HG03432 (cell line): ENCODE results near the gene ADGRG6.
"Not testable (repeated sequence)": the region's sequence is repeated elsewhere in the genome, so short reads cannot be mapped to it uniquely, and the experiment has no call there.

Experiments used
- ATAC-seq: cut with Tn5 transposase; IDR thresholded peaks from one replicate; pipeline ENCODE4 v1.9.1; 2021; ENCODE audit warnings: mild to moderate bottlenecking, moderate library complexity; ENCODE audit not compliant: unreplicated experiment

The ADGRG6 gene

DNA sequence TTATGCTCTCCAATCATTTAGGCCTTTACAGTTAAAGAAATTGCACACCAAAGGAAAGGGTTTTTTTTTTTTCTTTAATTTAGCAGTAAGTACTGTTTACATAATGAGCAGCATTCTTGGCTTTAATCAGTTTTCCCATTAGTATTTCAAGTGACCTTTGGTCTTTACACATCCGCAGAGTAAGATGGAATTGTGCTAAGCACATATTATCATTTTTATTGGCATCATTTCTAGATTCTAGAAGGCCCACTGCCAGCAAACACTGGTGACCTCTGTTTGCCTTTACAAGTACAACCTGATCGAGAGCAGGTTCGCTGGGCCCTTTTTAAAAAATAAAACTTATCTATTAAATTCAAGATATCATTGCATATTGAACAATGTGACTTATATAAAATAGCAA lies 104.3 kb downstream of the ADGRG6 start:
- no peak for ATAC-seq

- no peak for ATAC-seq
Observed at GRCh38 chr6:142407685-142408273, 106.0 kb downstream of the ADGRG6 start.

DNA sequence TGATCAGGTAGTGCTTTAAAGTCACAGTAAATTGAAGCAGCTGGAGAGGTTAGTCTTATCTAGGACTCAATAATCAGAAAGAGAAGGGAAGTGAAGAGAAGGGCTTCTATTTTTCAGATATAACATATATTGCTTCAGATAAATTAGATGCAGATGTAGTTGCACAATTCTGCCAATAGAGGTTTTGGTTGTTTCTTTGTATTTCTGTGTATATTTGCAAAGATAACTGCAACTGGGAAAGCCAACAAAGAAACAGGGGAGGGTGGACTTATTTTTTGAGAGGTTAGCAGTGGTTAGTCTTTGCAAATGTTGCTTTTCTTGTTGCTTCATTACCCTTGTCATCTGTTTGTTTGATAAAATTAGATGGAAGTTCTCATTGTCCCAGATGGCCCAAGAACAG lies 106.6 kb downstream of the ADGRG6 start:
- no peak for ATAC-seq

DNA sequence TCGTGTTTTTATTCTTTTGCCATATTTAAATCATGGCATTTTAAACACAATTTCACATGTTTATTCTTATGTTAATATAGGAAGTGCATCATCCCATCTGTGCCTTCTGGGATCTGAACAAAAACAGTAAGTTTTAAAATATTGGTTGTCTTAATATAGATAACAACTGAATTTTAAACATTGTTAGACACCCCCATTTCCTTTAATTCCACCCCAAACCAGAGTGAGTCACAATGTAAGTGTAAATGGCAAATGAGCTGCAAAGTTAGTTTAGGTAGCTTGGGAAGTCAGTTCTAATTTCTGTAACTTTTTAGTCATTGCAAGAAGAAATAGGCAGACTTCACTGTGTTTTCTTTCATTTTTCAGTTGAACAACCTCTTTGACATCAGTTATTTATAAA lies 108.0 kb downstream of the ADGRG6 start:
- no peak for ATAC-seq

- no peak for ATAC-seq
Observed at GRCh38 chr6:142411145-142411544, 109.3 kb downstream of the ADGRG6 start.

DNA sequence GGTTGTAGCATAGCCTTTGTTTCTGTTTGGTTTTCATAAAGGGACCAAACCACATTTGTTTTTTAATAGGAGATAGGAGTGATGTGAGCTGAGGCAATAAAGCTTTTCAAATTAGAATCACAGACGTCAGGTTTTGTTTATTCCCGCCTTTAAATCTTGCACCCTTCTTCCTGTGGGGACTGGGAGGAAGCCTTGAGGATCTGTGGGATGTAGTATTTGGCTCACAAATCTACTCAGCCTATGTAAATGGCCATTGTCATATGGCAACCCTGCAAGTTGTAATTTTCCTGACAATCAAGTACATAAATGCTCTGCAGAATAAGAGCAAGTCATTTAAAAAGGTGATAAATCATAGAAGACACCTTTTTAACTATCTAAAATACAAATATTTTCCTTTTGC lies 110.4 kb downstream of the ADGRG6 start:
- ATAC-seq: no peak

DNA sequence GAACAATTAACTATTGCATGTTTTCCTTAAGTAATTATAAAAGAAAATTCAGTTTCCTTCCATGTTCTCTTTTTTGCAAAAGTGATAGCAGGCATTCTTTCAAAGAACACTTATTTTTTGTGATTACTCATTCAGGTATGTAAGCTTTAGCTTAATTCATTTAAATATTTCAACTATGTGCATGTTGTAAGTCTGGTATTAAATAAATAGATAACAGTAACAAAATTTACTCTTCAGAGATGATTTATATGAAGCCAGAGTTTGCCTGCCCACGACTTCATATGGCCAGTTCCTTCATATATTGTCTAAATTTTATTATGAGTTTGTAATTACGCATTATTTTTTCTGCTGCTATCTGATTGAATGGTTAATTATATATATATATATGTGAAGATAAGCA lies 110.9 kb downstream of the ADGRG6 start:
- no peak for ATAC-seq

GRCh38 chr6:142413111-142413510 lies 111.3 kb downstream of the ADGRG6 start:
- ATAC-seq: no peak

DNA sequence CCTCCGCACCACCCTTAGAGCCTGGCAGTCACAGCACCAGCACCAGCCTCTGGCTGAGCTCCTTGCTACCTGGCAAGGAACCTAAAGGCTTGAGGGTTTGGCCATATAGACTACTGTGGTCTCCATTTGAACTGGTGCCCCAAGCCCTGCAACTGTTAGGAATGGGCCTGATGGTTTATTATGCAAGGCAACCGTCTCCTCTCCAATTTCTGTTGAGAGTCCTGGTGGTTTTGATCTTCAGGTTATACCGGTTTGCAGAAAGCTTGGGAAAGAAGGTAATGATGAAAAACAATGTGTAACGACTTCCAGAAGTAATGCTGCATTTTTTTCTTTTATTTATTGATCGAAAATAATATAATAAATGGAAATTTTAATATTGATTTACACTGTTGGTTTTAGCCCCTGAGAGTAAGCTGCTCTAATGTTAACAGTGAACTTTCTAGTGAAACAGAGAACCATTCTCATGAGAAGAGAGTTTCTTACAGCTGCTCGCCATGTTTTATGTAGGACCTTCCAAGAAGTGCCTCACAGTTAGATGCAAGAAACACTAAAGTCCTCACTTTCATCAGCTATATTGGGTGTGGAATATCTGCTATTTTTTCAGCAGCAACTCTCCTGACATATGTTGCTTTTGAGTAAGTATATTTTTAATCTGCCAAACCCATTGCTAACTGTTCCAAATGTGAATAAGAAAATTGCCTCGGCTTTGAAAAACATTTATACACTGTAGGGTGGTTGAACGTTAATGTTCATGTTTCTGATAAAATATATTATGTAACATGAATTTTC lies 112.8 kb downstream of the ADGRG6 start:
- no peak for ATAC-seq

DNA sequence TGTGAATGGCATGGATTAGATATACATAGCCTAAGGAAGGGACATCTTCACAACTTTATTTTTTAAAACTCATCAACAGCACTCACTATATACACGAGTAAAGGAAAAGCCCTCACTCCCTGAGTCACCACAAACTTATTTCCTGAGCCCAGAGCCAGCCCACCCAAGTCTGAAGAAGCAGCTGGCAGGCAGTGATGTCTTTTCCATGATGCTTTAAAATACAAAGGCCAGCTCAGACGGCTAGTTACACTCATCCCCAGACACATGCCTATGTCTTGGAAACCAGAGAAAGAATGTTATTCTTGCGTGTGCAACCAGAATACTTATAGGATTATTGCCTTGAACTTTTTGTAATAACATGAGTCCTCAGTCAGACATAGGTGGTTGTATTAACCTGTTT lies 114.4 kb downstream of the ADGRG6 start:
- no peak for ATAC-seq

DNA sequence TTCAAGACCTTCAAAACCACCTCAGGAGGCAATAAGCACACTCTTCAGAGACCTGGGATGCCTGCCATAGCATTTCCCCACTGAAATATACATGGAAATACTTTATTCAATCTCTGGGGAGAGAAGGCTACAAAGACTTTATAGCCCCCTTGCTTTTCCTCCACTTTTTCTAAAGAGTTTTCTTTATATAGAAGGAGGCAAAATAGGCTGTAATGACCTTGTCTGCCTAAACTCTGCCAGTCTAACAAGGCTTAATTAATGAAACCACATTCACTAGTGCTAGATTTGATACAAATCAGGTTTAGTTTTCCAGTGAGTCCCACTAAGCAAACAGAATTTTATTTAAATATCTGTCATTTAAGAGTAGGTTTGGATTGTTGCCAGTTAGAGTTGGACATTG lies 114.9 kb downstream of the ADGRG6 start:
- no peak for ATAC-seq

DNA sequence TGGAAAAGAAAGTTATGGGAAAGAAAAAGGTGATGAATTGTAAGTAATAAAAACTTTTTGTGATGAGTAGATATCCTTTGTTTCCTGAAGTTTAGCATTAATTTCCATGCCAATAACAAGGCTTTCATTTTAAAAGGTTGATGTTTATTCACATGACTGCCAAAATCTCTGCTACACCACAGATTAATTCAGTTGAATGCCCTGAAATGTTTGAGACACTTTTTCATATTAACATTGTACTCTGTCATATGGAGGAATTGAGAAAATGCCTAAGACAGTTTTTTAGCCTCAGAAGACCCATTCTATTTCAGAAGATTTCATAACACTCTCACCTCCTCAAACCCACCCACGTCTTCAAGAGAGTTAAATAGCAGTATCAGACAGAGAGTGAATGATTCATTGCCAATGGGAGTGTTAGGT lies 115.5 kb downstream of the ADGRG6 start:
- no peak for ATAC-seq

DNA sequence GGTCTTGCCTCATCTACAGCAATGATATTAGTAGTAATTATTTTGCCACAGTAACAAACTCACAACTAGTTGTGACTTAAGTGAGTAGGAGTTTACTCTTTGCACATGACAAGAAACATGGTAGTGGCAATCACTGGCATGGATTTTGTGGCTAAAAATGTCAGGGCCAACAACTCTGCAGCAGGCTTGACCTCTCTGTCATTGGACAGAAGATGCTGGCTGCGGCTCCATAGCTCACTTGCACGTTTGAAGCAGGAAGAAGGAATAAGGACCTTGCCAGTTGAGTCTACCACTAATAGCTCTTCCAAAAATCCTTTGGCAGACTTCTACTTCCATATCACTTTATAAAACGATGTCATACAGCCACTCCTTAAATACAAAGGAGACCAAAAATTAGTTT lies 117.3 kb downstream of the ADGRG6 start:
- ATAC-seq: no peak

GRCh38 chr6:142420802-142421201 lies 119.0 kb downstream of the ADGRG6 start:
- no peak for ATAC-seq

GRCh38 chr6:142421285-142422117 lies 119.7 kb downstream of the ADGRG6 start:
- no peak for ATAC-seq

DNA sequence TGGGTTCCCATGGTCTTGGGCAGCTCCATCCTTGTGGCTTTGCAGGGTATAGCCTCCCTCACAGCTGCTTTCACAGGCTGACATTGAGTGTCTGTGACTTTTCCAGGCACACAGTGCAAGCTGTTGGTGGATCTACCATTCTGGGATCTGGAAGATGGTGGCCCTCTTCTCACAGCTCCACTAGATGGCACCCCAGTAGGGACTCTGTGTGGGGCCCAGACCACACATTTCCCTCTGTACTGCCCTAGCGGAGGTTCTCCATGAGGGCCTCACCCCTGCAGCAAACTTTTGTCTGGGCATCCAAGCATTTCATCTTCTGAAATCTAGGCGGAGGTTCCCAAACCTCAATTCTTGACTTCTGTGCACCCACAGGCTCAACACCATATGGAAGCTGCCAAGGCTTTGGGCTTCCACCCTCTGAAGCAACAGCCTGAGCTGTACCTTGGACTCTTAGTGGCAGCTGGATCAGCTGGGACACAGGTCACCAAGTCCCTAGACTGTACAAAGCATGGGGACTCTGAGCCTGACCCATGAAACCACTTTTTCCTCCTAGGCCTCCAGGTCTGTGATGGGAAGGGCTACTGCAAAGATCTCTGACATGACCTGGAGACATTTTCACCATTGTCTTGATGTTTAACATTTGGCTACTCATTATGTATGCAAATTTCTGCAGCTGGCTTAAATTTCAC lies 124.8 kb downstream of the ADGRG6 start:
- ATAC-seq: not testable (repeated sequence)

- not testable (repeated sequence) for ATAC-seq
Observed at GRCh38 chr6:142428468-142428867, 126.7 kb downstream of the ADGRG6 start.

DNA sequence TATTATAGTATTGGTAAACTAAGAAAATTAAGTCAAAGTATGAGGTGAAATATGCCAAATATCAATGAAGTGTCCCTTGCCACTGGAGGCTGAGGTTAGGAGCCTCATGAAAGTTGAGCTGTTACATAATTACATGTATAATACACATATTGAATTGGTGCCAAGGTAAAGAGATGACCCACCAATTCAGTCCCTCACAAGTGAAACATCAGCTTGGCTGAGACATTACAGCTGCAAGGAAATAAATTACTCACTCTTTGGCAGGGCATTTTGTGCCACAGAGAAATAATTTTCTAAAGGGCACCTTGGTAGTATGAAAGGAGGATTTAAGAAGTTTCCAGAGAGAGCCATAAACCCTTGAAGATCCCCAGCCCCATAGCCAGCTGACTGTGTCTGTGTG lies 127.4 kb downstream of the ADGRG6 start:
- no peak for ATAC-seq

DNA sequence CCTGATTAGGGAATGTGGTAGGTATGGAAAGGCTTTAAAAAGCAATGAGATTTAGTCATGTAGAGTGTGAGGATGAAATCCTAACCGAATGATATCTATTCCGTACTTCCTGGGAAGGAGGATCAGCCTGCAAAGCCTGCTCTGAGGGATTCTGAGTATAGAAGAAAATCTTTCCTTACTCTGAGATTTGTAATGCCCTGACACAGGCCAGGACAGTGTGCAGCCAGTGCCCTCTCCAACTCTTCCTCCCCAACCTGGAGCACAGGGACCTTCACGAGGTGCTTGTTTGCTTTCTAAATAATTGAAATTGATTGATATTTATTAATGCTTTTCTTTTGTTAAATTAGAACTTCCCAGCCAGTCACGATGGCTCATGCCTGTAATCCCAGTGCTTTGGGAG lies 131.6 kb downstream of the ADGRG6 start:
- ATAC-seq: no peak

DNA sequence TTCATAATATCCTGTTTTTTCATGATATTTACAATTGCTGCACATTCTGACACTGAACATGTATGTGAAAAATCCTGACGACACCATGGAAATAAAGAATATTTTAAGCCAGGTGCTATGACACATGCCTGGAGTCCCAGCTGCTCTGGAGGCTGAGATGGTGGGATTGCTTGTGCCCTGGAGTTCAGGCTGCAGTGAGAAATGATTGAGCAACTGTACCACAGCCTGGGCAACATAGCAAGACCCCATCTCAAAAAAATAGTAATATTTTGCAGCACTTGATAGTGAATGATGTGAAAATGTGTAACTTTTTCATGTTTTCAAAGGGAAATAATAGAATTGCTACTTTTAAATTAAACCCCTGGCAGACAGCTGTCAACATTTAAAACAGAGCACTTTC lies 137.1 kb downstream of the ADGRG6 start:
- no peak for ATAC-seq

DNA sequence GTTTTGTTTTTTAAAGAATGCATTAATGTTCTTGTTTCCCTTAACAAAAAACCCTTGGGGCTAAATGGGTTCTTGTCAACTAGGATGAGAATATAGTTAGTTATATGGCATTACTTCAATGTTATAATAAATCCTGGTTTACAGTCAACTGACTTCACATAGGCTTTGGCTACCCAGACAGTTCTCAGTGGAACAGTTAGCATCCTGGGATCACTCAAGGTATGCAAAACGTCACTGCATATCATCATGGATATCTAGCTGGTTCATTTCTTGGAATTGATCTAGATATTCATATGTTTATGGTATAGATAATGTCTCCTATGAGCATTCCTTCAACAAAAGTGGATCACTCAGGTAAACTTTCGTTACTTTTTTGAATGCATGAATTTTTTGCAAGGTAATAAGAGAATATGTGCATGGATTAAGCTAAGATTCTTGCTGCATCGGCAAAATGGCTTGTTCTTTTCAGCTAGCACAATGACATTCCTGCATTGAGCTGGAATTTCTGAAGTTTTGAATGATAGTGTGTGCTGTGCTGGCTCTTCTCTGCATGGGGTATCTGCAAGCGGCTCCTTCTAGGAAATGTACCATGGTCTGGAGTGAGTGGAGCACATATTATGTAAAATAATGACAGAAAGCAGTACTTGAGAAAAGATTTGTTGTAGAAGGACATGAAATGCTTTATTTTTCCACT lies 138.9 kb downstream of the ADGRG6 start:
- ATAC-seq: no peak
